ENCODE results near the gene FAM187B.

Gene FAM187B

GRCh38 chr19:35264268-35265125 is 36.0 kb upstream of the FAM187B start:
- H3K4me3 ChIP-seq (replicated peaks; ENCODE audit: insufficient read depth, low read length) = no peak overlapping the region
- TF ChIP-seq REST (IDR thresholded peaks at IDR 0.05; ENCODE audit: insufficient replicate concordance, low read depth) = no peak
- no peak for TF ChIP-seq CTCF (IDR thresholded peaks at IDR 0.05; ENCODE audit: insufficient read depth, low read length)
- TF ChIP-seq SPI1 (IDR thresholded peaks at IDR 0.05; ENCODE audit: borderline replicate concordance, low read depth) = no peak
- no peak for TF ChIP-seq GABPA (IDR thresholded peaks at IDR 0.05; ENCODE audit: low read depth)
- no peak; the same call in 1 of the 2 replicates for TF ChIP-seq POLR2AphosphoS5 (IDR thresholded peaks at IDR 0.05; ENCODE audit: low read depth)
- H3K27me3 ChIP-seq (ENCODE audit: insufficient read depth, poor library complexity, severe bottlenecking) = no peaks in the 10 kb centered on the region
- DNase-seq (ENCODE audit: low read depth in 1 of 2, low spot score in 1 of 2) = no peak
- H3K27ac ChIP-seq (replicated peaks) = no peak overlapping the region

- Histone ChIP-seq H3K27ac (replicated peaks) (no peak overlapping the region), H3K27me3 (ENCODE audit: insufficient read depth, poor library complexity, severe bottlenecking) (no peaks in the 10 kb centered on the region), H3K4me3 (replicated peaks; ENCODE audit: insufficient read depth, low read length) (no peak overlapping the region)
- TF ChIP-seq GABPA (IDR thresholded peaks at IDR 0.05; ENCODE audit: low read depth) = no peak
- TF ChIP-seq REST (IDR thresholded peaks at IDR 0.05; ENCODE audit: insufficient replicate concordance, low read depth) = no peak
- TF ChIP-seq POLR2AphosphoS5 (IDR thresholded peaks at IDR 0.05; ENCODE audit: low read depth) = no peak; the same call in 1 of the 2 replicates
- no peak for TF ChIP-seq CTCF (IDR thresholded peaks at IDR 0.05; ENCODE audit: insufficient read depth, low read length)
- no peak for TF ChIP-seq SPI1 (IDR thresholded peaks at IDR 0.05; ENCODE audit: borderline replicate concordance, low read depth)
- no peak for DNase-seq (ENCODE audit: low read depth in 1 of 2, low spot score in 1 of 2)
Measured at GRCh38 chr19:35262101-35262761, 33.7 kb upstream of the FAM187B start.

- H3K4me3 ChIP-seq (replicated peaks; ENCODE audit: insufficient read depth, low read length) = no peak overlapping the region
- TF ChIP-seq GABPA (IDR thresholded peaks at IDR 0.05; ENCODE audit: low read depth) (no peak), CTCF (IDR thresholded peaks at IDR 0.05; ENCODE audit: insufficient read depth, low read length) (no peak), POLR2AphosphoS5 (IDR thresholded peaks at IDR 0.05; ENCODE audit: low read depth) (no peak), REST (IDR thresholded peaks at IDR 0.05; ENCODE audit: insufficient replicate concordance, low read depth) (no peak), SPI1 (IDR thresholded peaks at IDR 0.05; ENCODE audit: borderline replicate concordance, low read depth) (no peak)
- no peak overlapping the region for H3K27ac ChIP-seq (replicated peaks)
- DNase-seq (ENCODE audit: low read depth in 1 of 2, low spot score in 1 of 2) = no peak
- no peaks in the 10 kb centered on the region for H3K27me3 ChIP-seq (ENCODE audit: insufficient read depth, poor library complexity, severe bottlenecking)
Measured at GRCh38 chr19:35261356-35262100, 33.0 kb upstream of the FAM187B start.

Measured in HL-60 (cell line).